Urinary bladder (tissue), 4 donors: ENCODE data around the gene CCDC81. TPM values are rescaled to one million over a fixed set of nuclear protein-coding genes. Genes with fewer than 3 reads are reported as not detected.

Experiments
- DNase-seq: peaks from one replicate; pipeline ENCODE4 v3.0.0-alpha.2; 2015; ENCODE audit errors: extremely low spot score
- H3K27ac ChIP-seq: one replicate; pipeline ENCODE4 v1.5.1; 2013; ENCODE audit warnings: low read depth, mild to moderate bottlenecking, moderate library complexity
- H3K36me3 ChIP-seq: one replicate; pipeline ENCODE4 v1.6.1; 2013; ENCODE audit warnings: mild to moderate bottlenecking, moderate library complexity; ENCODE audit not compliant: insufficient read depth
- H3K4me1 ChIP-seq: one replicate; pipeline ENCODE4 v1.6.1; 2013; ENCODE audit warnings: mild to moderate bottlenecking, moderate library complexity; ENCODE audit not compliant: insufficient read depth
- H3K4me3 ChIP-seq: one replicate; pipeline ENCODE4 v1.5.1; 2013; ENCODE audit warnings: low read depth, low read length
- WGBS: extraction: QIAGEN DNeasy Blood & Tissue Kit; methylation state at CpG from one replicate; pipeline ENCODE4 v1.1.7; 2013; 5-methylcytosine and 5-hydroxymethylcytosine counted together
- polyA plus RNA-seq: library from polyadenylated mRNA; stranded (reverse); fragments of 200-250 nt; gene quantifications from one replicate; pipeline ENCODE4 v1.2.3, GENCODE V29; 2013
- total RNA-seq: library from RNA; depleted of rRNA; stranded (reverse); fragments of >200 nt; gene quantifications from one replicate; pipeline ENCODE4 v1.2.3, GENCODE V29; 2014
- donor health status: healthy with polysubstance abuse.
- donor health status: healthy.

The CCDC81 gene
- total and polyA plus RNA-seq, 2 donors, result 1.2 to 5.1 TPM

DNA sequence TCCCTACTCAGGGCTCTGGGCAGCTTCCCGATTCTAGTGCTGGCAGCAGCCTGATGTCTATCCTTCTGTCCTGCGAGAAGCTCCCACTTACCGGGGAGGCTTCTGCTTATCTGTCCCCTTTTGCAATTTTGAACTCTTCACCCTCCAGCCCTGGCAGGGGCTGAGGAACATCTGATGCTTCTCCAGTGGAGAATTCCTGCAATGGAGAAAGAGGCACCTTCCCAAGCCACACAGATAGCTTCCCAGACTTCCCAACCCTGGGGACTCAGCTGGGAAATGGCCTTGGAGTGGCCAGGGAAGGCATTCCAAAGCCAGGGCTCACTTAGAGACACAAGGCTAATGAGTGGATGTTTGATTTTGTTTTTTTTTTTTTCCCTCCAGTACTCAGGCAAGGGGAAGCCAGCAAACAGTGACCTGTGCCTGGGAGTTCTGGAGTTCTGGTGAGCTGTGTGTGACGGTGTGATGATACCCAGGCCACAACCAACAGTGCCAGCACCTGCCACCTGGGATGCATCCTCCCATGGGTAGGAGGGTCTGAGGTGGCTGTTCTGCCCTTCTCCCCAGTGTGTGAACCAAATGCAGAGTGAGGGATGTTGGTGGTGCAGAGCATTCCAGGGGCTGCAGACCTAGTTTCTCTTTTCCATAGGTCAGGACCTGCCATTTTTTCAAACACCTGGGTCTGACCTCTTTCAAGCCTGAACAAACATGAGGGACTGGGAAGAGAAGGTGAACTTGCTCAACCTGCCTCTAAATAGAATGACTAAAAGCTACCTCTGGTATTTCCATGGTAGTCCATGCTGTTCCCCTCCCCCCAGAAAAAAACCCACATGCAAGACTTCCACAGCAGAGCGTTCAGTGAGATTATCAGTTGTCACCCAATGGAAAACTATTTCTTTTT is 95.1 kb downstream of the CCDC81 start:
- H3K36me3 ChIP-seq, result no peaks in the 10 kb centered on the region
- no peak overlapping the region for H3K4me3 ChIP-seq
- no peak overlapping the region for H3K27ac ChIP-seq
- 67% methylated on average over 5 of the region's 5 CpGs for WGBS
- DNase-seq, result no peak
- no peaks in the 10 kb centered on the region for H3K4me1 ChIP-seq

Other genes starting within 250 kb of the CCDC81 start
- 49.7 TPM for gene EED, start 130.1 kb upstream of the CCDC81 start, total RNA-seq
- 13.8 TPM for gene EED, start 130.1 kb upstream of the CCDC81 start, polyA plus RNA-seq
- 60.8 TPM for gene HIKESHI, start 72.6 kb upstream of the CCDC81 start, total RNA-seq
- 54.7 TPM for gene HIKESHI, start 72.6 kb upstream of the CCDC81 start, polyA plus RNA-seq